T-cell (primary cell): ENCODE results near the gene AQP6. TPM values are rescaled to one million over a fixed set of nuclear protein-coding genes. Genes with fewer than 3 reads are reported as not detected.
"Not testable (repeated sequence)": the region's sequence is repeated elsewhere in the genome, so short reads cannot be mapped to it uniquely, and the experiment has no call there.

Source experiments
- ATAC-seq, 4 experiments: fragments of 200-7000 bp in 3 of 4; fragments of 150-1000 bp in 1 of 4; cut with Tn5 transposase; replicated peaks in 1 of 4; 1 replicate in 3 of 4; 2 replicates in 1 of 4; pipeline ENCODE4 v1.10.0; 2021; ENCODE audit warnings: moderate library complexity in 3 of 4, mild to moderate bottlenecking in 2 of 4, moderate number of reproducible peaks in 1 of 4
- CTCF ChIA-PET, 2 donors: fragments of 300-600 bp; sonication (Branson Sonifier 250); formaldehyde crosslinking; loops; one replicate each; lab custom pipeline; 2022; ENCODE audit warnings: antibody characterized with exemption in 2 of 2; lab: Charles Lee
- POLR2A ChIA-PET, 2 donors: fragments of 300-600 bp; sonication (Branson Sonifier 250); formaldehyde crosslinking; loops; one replicate each; lab custom pipeline; 2022; ENCODE audit warnings: antibody characterized with exemption in 2 of 2; lab: Charles Lee
- DNase-seq, 35 experiments: peaks; one replicate each; pipeline versions ENCODE4 v3.0.0 to v3.0.0-alpha.2; 2013 to 2023
- H3K27ac ChIP-seq: one replicate; pipeline ENCODE4 v1.5.1; 2013; ENCODE audit warnings: low read length
- H3K27me3 ChIP-seq, 2 experiments: replicated peaks in 1 of 2; 1 replicate in 1 of 2; 2 replicates in 1 of 2; pipeline versions ENCODE4 v1.6.1 to v1.7.0; 2013; ENCODE audit warnings: low read length in 1 of 2, mixed read lengths in 1 of 2; ENCODE audit not compliant: control insufficient read depth in 2 of 2, insufficient read depth in 2 of 2; ENCODE audit errors: extremely low read depth in 1 of 2
- H3K36me3 ChIP-seq, 2 donors: 1 replicate in 1 of 2; 2 replicates in 1 of 2; pipeline versions ENCODE4 v1.6.1 to v1.7.0; 2013; ENCODE audit warnings: low read length in 1 of 2; ENCODE audit not compliant: control insufficient read depth in 2 of 2, insufficient read depth in 1 of 2; ENCODE audit errors: extremely low read depth in 1 of 2
- H3K4me1 ChIP-seq, 2 experiments: 1 replicate in 1 of 2; 2 replicates in 1 of 2; pipeline versions ENCODE4 v1.6.1 to v1.7.0; 2013; ENCODE audit warnings: low read length in 2 of 2, mixed read lengths in 1 of 2; ENCODE audit not compliant: insufficient read depth in 2 of 2, control insufficient read depth in 1 of 2; ENCODE audit errors: extremely low read depth in 1 of 2
- H3K4me3 ChIP-seq, 2 donors: 1 replicate in 1 of 2; 2 replicates in 1 of 2; pipeline versions ENCODE4 v1.5.1 to v1.7.0; 2013; ENCODE audit warnings: mild to moderate bottlenecking in 2 of 2, low read length in 1 of 2, moderate library complexity in 1 of 2; ENCODE audit not compliant: control insufficient read depth in 1 of 2; ENCODE audit errors: extremely low read depth in 1 of 2
- H3K9me3 ChIP-seq: 2 replicates; pipeline ENCODE4 v1.7.0; 2013
- H3K27ac Mint-ChIP-seq, 2 donors: one replicate each; pipeline ENCODE4 v1.8.0; 2020 to 2021; ENCODE audit warnings: mild to moderate bottlenecking in 2 of 2, mixed read lengths in 2 of 2
- H3K27me3 Mint-ChIP-seq, 2 donors: one replicate each; pipeline ENCODE4 v1.8.0; 2021 to 2022; ENCODE audit warnings: mixed read lengths in 2 of 2
- H3K36me3 Mint-ChIP-seq: one replicate; pipeline ENCODE4 v1.8.0; 2021; ENCODE audit warnings: mixed read lengths
- H3K4me1 Mint-ChIP-seq, 3 donors: one replicate each; pipeline ENCODE4 v1.8.0; 2020 to 2022; ENCODE audit warnings: mixed read lengths in 3 of 3, mild to moderate bottlenecking in 1 of 3
- H3K4me3 Mint-ChIP-seq, 3 donors: one replicate each; pipeline ENCODE4 v1.8.0; 2020 to 2022; ENCODE audit warnings: mild to moderate bottlenecking in 3 of 3, mixed read lengths in 3 of 3, moderate library complexity in 3 of 3
- H3K9me3 Mint-ChIP-seq, 3 donors: one replicate each; pipeline ENCODE4 v1.8.0; 2020 to 2022; ENCODE audit warnings: mixed read lengths in 3 of 3
- WGBS: methylation state at CpG from one replicate; pipeline ENCODE4 v1.1.5; 2013; ENCODE audit warnings: missing lambda C conversion rate; ENCODE audit not compliant: insufficient coverage; 5-methylcytosine and 5-hydroxymethylcytosine counted together
- total RNA-seq, 35 experiments: library from RNA in 6 of 35; stranded (reverse) in 6 of 35; fragments of 120-200 nt in 1 of 35; gene quantifications; one replicate each; pipeline versions ENCODE4 v1.2.1 to v1.2.4 and lab custom pipeline; 2013 to 2026

The AQP6 gene
- total RNA-seq, 5 donors from 2014 or later (not counting 1 experiment from before 2014, with no cell fraction given): not detected

GRCh38 chr12:49986476-49986875 lies 13.7 kb downstream of the AQP6 start:
- H3K9me3 ChIP-seq, DNase-seq, H3K27me3 ChIP-seq, H3K27me3 Mint-ChIP-seq, H3K4me1 ChIP-seq, H3K36me3 Mint-ChIP-seq, ATAC-seq, H3K4me1 Mint-ChIP-seq, H3K27ac ChIP-seq, POLR2A ChIA-PET, H3K4me3 Mint-ChIP-seq, H3K27ac Mint-ChIP-seq, H3K9me3 Mint-ChIP-seq, H3K4me3 ChIP-seq: not testable (repeated sequence)
- peaks cover 0 to 12% of the 10 kb centered on the region in 2 donors for H3K36me3 ChIP-seq
- CTCF ChIA-PET: interaction anchor here in 1 of 2 donors (0.7 to 1.0 kb wide), 2 partner anchors 20 to 472 kb away, joined by 3 read pairs; no protein-coding TSS in a partner anchor
- WGBS: no CpG with 5 or more reads among the region's 3 CpGs

GRCh38 chr12:49987625-49988303 lies 15.0 kb downstream of the AQP6 start:
- Mint-ChIP-seq H3K4me1 (no peaks in the 10 kb centered on the region), H3K9me3 (no peaks in the 10 kb centered on the region), H3K27me3 (no peaks in the 10 kb centered on the region), H3K4me3 (no peak overlapping the region), H3K36me3 (peaks cover 18% of the 10 kb centered on the region), H3K27ac (no peak overlapping the region)
- ChIA-PET POLR2A (no interaction called here), CTCF (no interaction called here)
- no peak overlapping the region for H3K4me3 ChIP-seq
- no peaks in the 10 kb centered on the region for H3K27me3 ChIP-seq
- H3K9me3 ChIP-seq: no peaks in the 10 kb centered on the region
- no peak overlapping the region for H3K27ac ChIP-seq
- 91% methylated on average over 3 of the region's 4 CpGs for WGBS
- H3K36me3 ChIP-seq: peaks cover 2 to 25% of the 10 kb centered on the region in 2 donors
- no peaks in the 10 kb centered on the region for H3K4me1 ChIP-seq
- DNase-seq (no peak), ATAC-seq (no peak)

DNA sequence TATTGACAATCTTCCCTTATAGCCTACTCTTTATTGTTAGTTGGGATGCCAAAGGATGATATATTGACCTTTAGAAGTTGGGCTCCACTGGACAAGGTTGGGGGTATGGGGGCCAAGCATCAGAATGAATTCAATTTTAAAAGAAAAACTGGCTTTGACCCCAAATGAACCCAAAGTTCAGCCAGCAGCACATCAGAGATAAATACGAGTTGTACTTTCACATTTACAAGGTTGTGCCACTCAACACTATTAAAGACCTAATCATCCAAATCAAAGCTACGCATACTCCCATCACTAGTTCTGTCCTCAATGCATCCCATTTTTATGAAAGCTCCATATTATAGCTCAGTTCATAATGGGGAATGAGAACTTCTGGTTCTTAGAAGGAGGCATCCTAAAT lies 16.7 kb downstream of the AQP6 start:
- H3K4me3 ChIP-seq, H3K27ac Mint-ChIP-seq, H3K27me3 Mint-ChIP-seq, H3K9me3 Mint-ChIP-seq, H3K27ac ChIP-seq, H3K4me1 Mint-ChIP-seq, H3K9me3 ChIP-seq, H3K4me3 Mint-ChIP-seq, ATAC-seq, CTCF ChIA-PET, H3K27me3 ChIP-seq, DNase-seq, H3K4me1 ChIP-seq: not testable (repeated sequence)
- POLR2A ChIA-PET: interaction anchor here in 1 of 2 donors (0.6 kb wide), 1 partner anchor 1341 kb away, joined by 3 read pairs; no protein-coding TSS in a partner anchor
- H3K36me3 Mint-ChIP-seq: peaks cover 29% of the 10 kb centered on the region
- WGBS: no CpG with 5 or more reads among the region's 2 CpGs
- peaks cover 4 to 34% of the 10 kb centered on the region in 2 donors for H3K36me3 ChIP-seq

DNA sequence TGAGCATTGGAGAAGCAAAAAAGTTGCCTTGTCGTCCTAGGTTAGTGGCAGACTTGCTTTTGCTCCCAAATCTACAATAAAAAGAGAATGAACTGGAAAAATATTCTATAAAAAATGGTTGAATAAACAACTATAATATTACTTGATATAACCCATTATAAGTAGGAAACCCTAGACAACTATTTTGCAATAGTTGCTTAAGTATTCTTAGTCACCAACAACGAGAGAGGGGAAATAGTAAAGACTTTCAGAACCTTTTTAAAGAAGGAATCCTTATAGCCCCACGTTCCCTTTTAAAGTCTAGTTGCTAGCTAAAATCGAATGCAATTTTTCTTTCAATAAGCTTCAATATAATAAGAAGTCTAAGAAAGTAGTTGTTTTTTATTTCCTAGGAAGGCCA lies 17.5 kb downstream of the AQP6 start:
- Mint-ChIP-seq H3K27me3 (no peaks in the 10 kb centered on the region), H3K36me3 (peaks cover 36% of the 10 kb centered on the region), H3K4me1 (no peaks in the 10 kb centered on the region), H3K9me3 (no peaks in the 10 kb centered on the region), H3K4me3 (no peak overlapping the region), H3K27ac (no peak overlapping the region)
- H3K9me3 ChIP-seq: no peaks in the 10 kb centered on the region
- no peak for ATAC-seq
- H3K4me1 ChIP-seq: no peaks in the 10 kb centered on the region
- H3K4me3 ChIP-seq: no peak overlapping the region
- DNase-seq: no peak
- H3K27me3 ChIP-seq: no peaks in the 10 kb centered on the region
- no CpG with 5 or more reads among the region's 4 CpGs for WGBS
- CTCF ChIA-PET: no interaction called here
- no peak overlapping the region for H3K27ac ChIP-seq
- peaks cover 4 to 34% of the 10 kb centered on the region in 2 donors for H3K36me3 ChIP-seq
- POLR2A ChIA-PET: no interaction called here

GRCh38 chr12:49998453-49998852 lies 25.7 kb downstream of the AQP6 start:
- CTCF ChIA-PET: no interaction called here

GRCh38 chr12:50003595-50003994 lies 30.8 kb downstream of the AQP6 start:
- no peak overlapping the region for H3K4me3 ChIP-seq
- ChIA-PET POLR2A (no interaction called here), CTCF (interaction anchor here in 1 of 2 donors (0.7 kb wide), 1 partner anchor 58 kb away, joined by 4 read pairs; no protein-coding TSS in a partner anchor)
- no peaks in the 10 kb centered on the region for H3K9me3 ChIP-seq
- Mint-ChIP-seq H3K4me3 (no peak overlapping the region), H3K4me1 (peaks cover 0 to 11% (median 0%) of the 10 kb centered on the region in 3 donors), H3K36me3 (peaks cover 30% of the 10 kb centered on the region), H3K27ac (no peak overlapping the region), H3K9me3 (no peaks in the 10 kb centered on the region), H3K27me3 (no peaks in the 10 kb centered on the region)
- DNase-seq (no peak), ATAC-seq (no peak)
- H3K36me3 ChIP-seq: peaks cover 2 to 19% of the 10 kb centered on the region in 2 donors
- WGBS: no CpG with 5 or more reads among the region's 2 CpGs
- no peaks in the 10 kb centered on the region for H3K27me3 ChIP-seq
- H3K4me1 ChIP-seq: no peaks in the 10 kb centered on the region
- no peak overlapping the region for H3K27ac ChIP-seq

More at GRCh38 chr12:49998453-49998852, 25.7 kb downstream of the AQP6 start:
- Mint-ChIP-seq H3K27ac (no peak overlapping the region), H3K4me3 (no peak overlapping the region), H3K36me3 (peaks cover 39% of the 10 kb centered on the region), H3K9me3 (no peaks in the 10 kb centered on the region), H3K27me3 (no peaks in the 10 kb centered on the region), H3K4me1 (no peaks in the 10 kb centered on the region)
- no peak overlapping the region for H3K4me3 ChIP-seq
- H3K27ac ChIP-seq: no peak overlapping the region
- no peaks in the 10 kb centered on the region for H3K4me1 ChIP-seq
- POLR2A ChIA-PET: no interaction called here
- ATAC-seq (no peak), DNase-seq (no peak)
- WGBS: no CpG with 5 or more reads among the region's 2 CpGs
- no peaks in the 10 kb centered on the region for H3K27me3 ChIP-seq
- H3K9me3 ChIP-seq: no peaks in the 10 kb centered on the region
- H3K36me3 ChIP-seq: peaks cover 2 to 25% of the 10 kb centered on the region in 2 donors
